ENCODE data around the gene AQP10. TPM values are rescaled to one million over a fixed set of nuclear protein-coding genes. Genes with fewer than 3 reads are reported as not detected.
"Not testable (repeated sequence)": the region's sequence is repeated elsewhere in the genome, so short reads cannot be mapped to it uniquely, and the experiment has no call there.

The AQP10 gene
- total and polyA plus RNA-seq, 9 of the 15 experiments (the other 6 are each of a cell fraction or from before 2014, with no cell fraction given): 0.37 to 9.7 (median 1.9) TPM

GRCh38 chr1:154276797-154277196, 44.1 kb upstream of the AQP10 start (continued):
- no peak for TF ChIP-seq USF2 (CRISPR knock-in tag; IDR thresholded peaks at IDR 0.05)
- no peak for TF ChIP-seq FOXJ3 (CRISPR knock-in tag; IDR thresholded peaks at IDR 0.05)
- peak; percentile 81 for TF ChIP-seq RAD21 (CRISPR knock-in tag; conservative IDR thresholded peaks at IDR 0.05 in 1 of 2, IDR thresholded peaks at IDR 0.05 in 1 of 2)
- TF ChIP-seq BRD9 (IDR thresholded peaks at IDR 0.05; ENCODE audit: low read depth, partially characterized antibody): no peak
- peak; percentile 32; the same call in 1 of the 2 replicates for TF ChIP-seq ZBTB7A (IDR thresholded peaks at IDR 0.05; ENCODE audit: borderline replicate concordance, control insufficient read depth, low read depth, low read length)
- no peak for TF ChIP-seq SMARCA5 (IDR thresholded peaks at IDR 0.05)
- 0 out of 2 replicates have a peak, but pooled peaks have one; percentile 28 for TF ChIP-seq EP400 (IDR thresholded peaks at IDR 0.05)
- peak; percentile 81 for TF ChIP-seq CC2D1A (IDR thresholded peaks at IDR 0.05)
- no peak for TF ChIP-seq SMARCB1 (IDR thresholded peaks at IDR 0.05; ENCODE audit: insufficient read length, low read depth)
- no peak for TF ChIP-seq GABPA (tag; conservative IDR thresholded peaks at IDR 0.05; ENCODE audit: low read depth)
- no peak for TF ChIP-seq CGGBP1 (CRISPR knock-in tag; IDR thresholded peaks at IDR 0.05)
- TF ChIP-seq NFE2L1 (tag; IDR thresholded peaks at IDR 0.05; ENCODE audit: borderline replicate concordance, low read depth): no peak
- no peak for TF ChIP-seq SLC30A9 (CRISPR knock-in tag; IDR thresholded peaks at IDR 0.05)
- no peak for TF ChIP-seq POU5F1 (IDR thresholded peaks at IDR 0.05; ENCODE audit: borderline replicate concordance, low read depth, low read length, partially characterized antibody)
- TF ChIP-seq NFATC3 (IDR thresholded peaks at IDR 0.05): no peak

- H3K9me3 ChIP-seq (replicated peaks; ENCODE audit: control insufficient read depth, insufficient read depth, low read depth, low read length); intact Hi-C loops (cut with micrococcal nuclease); H3K27me3 ChIP-seq (ENCODE audit: control insufficient read depth in 2 of 2, insufficient read depth in 2 of 2, low read length in 2 of 2); in situ Hi-C loops (cut with MboI); H2AFZ ChIP-seq (ENCODE audit: low read depth, low read length); H3K4me2 ChIP-seq (ENCODE audit: insufficient read depth, low read length); H3K9me1 ChIP-seq (ENCODE audit: control insufficient read depth, insufficient read depth, low read length); BruUV-seq (replicated peaks); CTCF ChIA-PET (ENCODE audit: low intra/inter-chr PET ratio); H3K36me3 ChIP-seq (ENCODE audit: control insufficient read depth, insufficient read depth, low read length); ATAC-seq; H3K4me3 ChIP-seq; H3K9ac ChIP-seq (ENCODE audit: insufficient read depth in 1 of 2, low read depth in 2 of 2, low read length in 2 of 2); FAIRE-seq; DNase-seq (ENCODE audit: extremely low read depth in 1 of 4, low spot score in 3 of 4); H3K27ac ChIP-seq (ENCODE audit: extremely low read depth, low read depth, low read length); H4K20me1 ChIP-seq (replicated peaks; ENCODE audit: control insufficient read depth, insufficient read depth, low read length); H3K79me2 ChIP-seq (ENCODE audit: control insufficient read depth, insufficient read depth, low read length): not testable (repeated sequence)
- no CpG with 5 or more reads among the region's 30 CpGs for WGBS (ENCODE audit: insufficient coverage, low coverage, missing lambda C conversion rate)
- POLR2A ChIA-PET: interaction anchor here (1.2 kb wide), 1 partner anchor 9 kb away, joined by 3 read pairs; no protein-coding TSS in a partner anchor
- peaks cover 10 to 12% of the 10 kb centered on the region in 2 experiments; a peak in 4 of 5 replicates for H3K4me1 ChIP-seq (replicated peaks in 1 of 2; ENCODE audit: control insufficient read depth in 2 of 2, insufficient read depth in 2 of 2, low read length in 2 of 2)
Measured at GRCh38 chr1:154287591-154287990, 33.3 kb upstream of the AQP10 start.
